Bronchial epithelial cell (primary cell): Measurements from ENCODE around the gene METTL21A. TPM values are rescaled to one million over a fixed set of nuclear protein-coding genes. Genes with fewer than 3 reads are reported as not detected.

Experiments used
- DNase-seq: peaks from one replicate; pipeline ENCODE4 v3.0.0-alpha.2; 2010; ENCODE audit warnings: low read depth
- FAIRE-seq: peaks from 2 replicates; lab custom pipeline; 2011; peaks lifted over from hg19 to GRCh38; lab: Jason Lieb, UNC
- H3K27me3 ChIP-seq: 2 replicates; pipeline ENCODE4 v1.5.1; 2011; ENCODE audit warnings: low read length; ENCODE audit not compliant: control insufficient read depth, insufficient read depth
- H3K36me3 ChIP-seq: 2 replicates; pipeline ENCODE4 v1.5.1; 2011; ENCODE audit warnings: low read length; ENCODE audit not compliant: control insufficient read depth, insufficient read depth
- H3K4me3 ChIP-seq: 2 replicates; pipeline ENCODE4 v1.5.1; 2011; ENCODE audit warnings: mild to moderate bottlenecking, low read depth, low read length, control low read depth
- total RNA-seq: library from RNA; depleted of rRNA; stranded (reverse); fragments of >200 nt; gene quantifications from 2 replicates; pipeline ENCODE4 v1.2.1, GENCODE V29; 2014
- TF ChIP-seq, protein P1 (sequence below): IDR thresholded peaks from 2 replicates; pipeline ENCODE4 v1.5.1; 2011; ENCODE audit warnings: mild to moderate bottlenecking, moderate library complexity, low read length, control low read depth, inconsistent platforms; ENCODE audit not compliant: insufficient read depth, severe bottlenecking

The METTL21A gene
- total RNA-seq, 1 donor from 2014 or later = 11.6 TPM

DNA sequence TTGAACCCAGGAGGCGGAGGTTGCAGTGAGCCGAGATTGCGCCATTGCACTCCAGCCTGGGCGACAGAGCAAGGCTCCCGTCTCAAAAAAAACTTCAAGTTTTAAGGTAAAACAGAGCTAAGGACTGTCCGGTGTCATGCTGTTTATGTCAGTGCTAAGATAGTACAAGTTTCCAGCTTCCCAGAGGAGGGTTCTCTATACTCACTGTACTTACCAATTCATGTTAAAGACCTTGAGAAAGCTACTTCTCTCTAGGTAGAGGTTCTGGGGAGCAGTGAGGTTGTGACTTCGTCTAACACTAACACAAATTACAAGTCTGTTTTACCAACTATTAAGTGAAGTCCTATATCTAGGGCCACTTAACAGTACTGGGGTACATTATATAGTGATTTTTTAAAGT lies 18.8 kb downstream of the METTL21A start:
- H3K36me3 ChIP-seq = no peaks in the 10 kb centered on the region
- FAIRE-seq (no peak), DNase-seq (no peak)
- H3K27me3 ChIP-seq = no peaks in the 10 kb centered on the region
- TF ChIP-seq, protein P1, sequence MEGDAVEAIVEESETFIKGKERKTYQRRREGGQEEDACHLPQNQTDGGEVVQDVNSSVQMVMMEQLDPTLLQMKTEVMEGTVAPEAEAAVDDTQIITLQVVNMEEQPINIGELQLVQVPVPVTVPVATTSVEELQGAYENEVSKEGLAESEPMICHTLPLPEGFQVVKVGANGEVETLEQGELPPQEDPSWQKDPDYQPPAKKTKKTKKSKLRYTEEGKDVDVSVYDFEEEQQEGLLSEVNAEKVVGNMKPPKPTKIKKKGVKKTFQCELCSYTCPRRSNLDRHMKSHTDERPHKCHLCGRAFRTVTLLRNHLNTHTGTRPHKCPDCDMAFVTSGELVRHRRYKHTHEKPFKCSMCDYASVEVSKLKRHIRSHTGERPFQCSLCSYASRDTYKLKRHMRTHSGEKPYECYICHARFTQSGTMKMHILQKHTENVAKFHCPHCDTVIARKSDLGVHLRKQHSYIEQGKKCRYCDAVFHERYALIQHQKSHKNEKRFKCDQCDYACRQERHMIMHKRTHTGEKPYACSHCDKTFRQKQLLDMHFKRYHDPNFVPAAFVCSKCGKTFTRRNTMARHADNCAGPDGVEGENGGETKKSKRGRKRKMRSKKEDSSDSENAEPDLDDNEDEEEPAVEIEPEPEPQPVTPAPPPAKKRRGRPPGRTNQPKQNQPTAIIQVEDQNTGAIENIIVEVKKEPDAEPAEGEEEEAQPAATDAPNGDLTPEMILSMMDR = no peak
- no peak overlapping the region for H3K4me3 ChIP-seq

DNA sequence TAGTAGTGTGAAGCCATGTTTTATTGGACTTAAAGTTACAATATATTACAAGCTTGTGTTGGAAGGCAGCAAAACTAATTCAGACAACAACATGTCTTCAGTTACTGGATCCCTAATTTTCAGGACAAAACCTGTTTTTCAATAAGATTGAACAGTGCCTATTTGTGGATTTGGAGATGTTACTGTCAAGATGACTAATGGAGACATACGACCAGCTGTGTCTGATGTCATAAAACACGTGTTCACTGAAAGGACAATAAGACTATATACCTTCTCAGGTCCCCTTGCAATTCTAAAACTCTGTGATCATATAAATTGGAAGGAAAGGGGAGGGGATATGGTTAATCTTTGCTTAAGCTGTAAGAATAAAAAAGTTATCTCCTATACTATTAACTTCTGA lies 21.7 kb downstream of the METTL21A start:
- FAIRE-seq (no peak), DNase-seq (no peak)
- no peaks in the 10 kb centered on the region for H3K36me3 ChIP-seq
- no peak overlapping the region for H3K4me3 ChIP-seq
- H3K27me3 ChIP-seq = no peaks in the 10 kb centered on the region
- TF ChIP-seq, protein P1 = no peak

DNA sequence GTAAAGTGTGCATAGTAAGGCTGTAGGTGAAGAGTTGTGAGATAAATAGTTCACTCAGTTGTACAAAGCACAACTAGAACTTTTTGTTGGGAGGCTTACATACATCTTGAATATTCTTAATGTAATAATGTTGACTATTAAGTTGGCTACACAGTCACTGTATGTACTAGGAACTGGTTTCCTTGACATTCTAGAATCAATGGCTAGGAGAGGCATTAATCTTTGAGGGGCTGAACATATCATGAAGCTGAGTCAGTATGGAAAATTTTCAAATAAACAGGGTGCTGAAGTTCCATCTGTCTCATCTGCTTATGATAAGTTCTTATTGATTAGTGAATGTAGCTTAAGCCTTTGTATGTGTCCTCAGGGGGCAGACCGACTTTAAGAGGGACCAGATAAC lies 23.4 kb downstream of the METTL21A start:
- Histone ChIP-seq H3K36me3 (no peaks in the 10 kb centered on the region), H3K27me3 (no peaks in the 10 kb centered on the region), H3K4me3 (no peak overlapping the region)
- TF ChIP-seq, protein P1 = no peak
- FAIRE-seq (no peak), DNase-seq (no peak)

DNA sequence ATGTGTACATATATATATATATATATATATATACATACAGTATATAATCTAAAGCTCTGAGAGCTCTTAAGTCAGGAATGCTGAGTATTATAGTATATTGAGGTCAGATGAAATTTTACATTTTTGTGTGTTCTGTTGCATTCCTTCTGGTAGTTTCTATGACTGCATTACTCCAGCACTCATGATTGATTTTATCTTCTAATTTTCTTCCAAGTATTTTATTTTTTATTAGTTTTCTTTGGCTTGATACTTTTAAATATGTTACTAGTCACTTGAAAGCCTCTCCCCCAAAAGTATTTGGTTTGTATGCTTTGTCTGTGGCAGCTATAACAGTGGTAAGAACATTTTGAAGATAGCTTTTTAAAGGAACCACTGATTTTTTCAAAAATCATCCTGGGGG lies 25.0 kb downstream of the METTL21A start:
- Histone ChIP-seq H3K36me3 (no peaks in the 10 kb centered on the region), H3K4me3 (no peak overlapping the region), H3K27me3 (no peaks in the 10 kb centered on the region)
- no peak for FAIRE-seq
- TF ChIP-seq, protein P1 = no peak
- DNase-seq = no peak

DNA sequence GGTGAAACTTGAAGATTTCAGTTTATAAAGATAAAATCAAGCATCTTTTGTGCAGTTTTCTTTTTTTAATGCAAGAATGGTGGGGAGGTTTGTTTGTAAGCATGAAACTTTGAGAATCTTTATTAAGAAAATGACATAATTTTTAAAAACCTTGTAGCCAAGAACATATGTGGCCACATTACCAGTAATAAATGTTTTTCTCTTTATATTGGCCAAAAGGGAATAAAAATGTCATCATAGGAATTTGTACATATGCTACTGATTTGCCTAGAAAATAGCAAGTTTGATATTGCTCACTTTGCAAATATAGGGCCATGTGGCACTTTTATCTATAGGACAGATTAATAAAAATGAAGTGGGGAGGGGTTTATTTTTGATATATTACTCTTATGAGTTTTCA lies 25.6 kb downstream of the METTL21A start:
- Histone ChIP-seq H3K4me3 (no peak overlapping the region), H3K36me3 (no peaks in the 10 kb centered on the region), H3K27me3 (no peaks in the 10 kb centered on the region)
- no peak for DNase-seq
- TF ChIP-seq, protein P1 = no peak
- no peak for FAIRE-seq

DNA sequence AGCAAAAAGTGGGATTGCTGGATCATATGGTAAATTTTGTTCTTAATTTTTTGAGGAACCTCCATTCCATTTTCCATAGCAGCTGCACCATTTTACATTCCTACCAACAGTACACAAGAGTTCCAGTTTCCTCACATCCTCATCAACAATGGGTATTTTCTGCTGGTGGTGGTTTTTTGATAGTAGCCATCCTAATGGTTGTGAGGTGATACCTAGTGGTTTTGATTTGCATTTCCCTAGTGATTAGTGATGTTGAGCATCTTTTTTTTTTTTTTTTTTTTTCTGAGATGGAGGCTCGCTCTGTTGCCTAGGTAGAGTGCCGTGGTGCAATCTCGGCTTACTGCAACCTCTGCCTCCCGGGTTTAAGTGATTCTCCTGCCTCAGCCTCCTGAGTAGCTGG lies 30.5 kb downstream of the METTL21A start:
- TF ChIP-seq, protein P1 = no peak
- DNase-seq (no peak), FAIRE-seq (no peak)
- peaks cover 1% of the 10 kb centered on the region for H3K36me3 ChIP-seq
- no peak overlapping the region for H3K4me3 ChIP-seq
- no peaks in the 10 kb centered on the region for H3K27me3 ChIP-seq
